ENCODE measurements around the gene PPP1R13B. TPM values are rescaled to one million over a fixed set of nuclear protein-coding genes. Genes with fewer than 3 reads are reported as not detected.

PPP1R13B gene
- total RNA-seq, 1 donor from 2014 or later: 10.1 TPM

DNA sequence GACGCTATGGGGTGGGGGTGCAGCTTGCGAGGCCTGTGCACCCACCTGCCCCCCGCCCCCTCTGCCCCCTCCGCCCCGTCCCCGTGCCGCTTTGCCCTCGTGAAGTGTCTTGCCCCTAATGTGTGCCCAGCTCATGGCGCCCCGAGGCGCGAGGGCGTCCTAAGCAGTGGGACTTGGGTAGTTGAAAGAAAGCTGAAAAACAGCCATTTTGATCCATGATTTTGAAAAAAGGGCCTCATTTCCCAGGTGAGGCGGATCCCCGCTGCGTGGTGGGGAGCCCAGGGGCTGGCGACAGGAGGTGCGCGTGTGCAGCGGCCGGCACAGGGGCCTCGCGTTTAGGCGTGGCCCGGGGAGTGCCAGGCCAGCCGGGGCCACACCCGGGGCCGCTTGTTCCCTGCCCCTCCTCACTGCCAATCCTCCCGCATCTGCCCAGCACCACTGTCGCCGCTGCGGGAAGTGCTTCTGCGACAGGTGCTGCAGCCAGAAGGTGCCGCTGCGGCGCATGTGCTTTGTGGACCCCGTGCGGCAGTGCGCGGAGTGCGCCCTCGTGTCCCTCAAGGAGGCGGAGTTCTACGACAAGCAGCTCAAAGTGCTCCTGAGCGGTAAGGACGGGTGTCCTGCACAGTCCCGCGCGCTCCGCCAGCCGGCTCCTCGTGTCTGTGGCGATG, 119.9 kb downstream of the PPP1R13B start:
- Mint-ChIP-seq H3K4me3 (ENCODE audit: unreplicated experiment) (no peak overlapping the region), H3K36me3 (ENCODE audit: low read depth) (peaks cover 15% of the 10 kb centered on the region), H3K27ac (ENCODE audit: unreplicated experiment) (no peak overlapping the region), H3K27me3 (ENCODE audit: low read depth) (no peaks in the 10 kb centered on the region), H3K4me1 (ENCODE audit: low read depth) (peaks cover 27% of the 10 kb centered on the region), H3K9me3 (ENCODE audit: low read depth) (no peaks in the 10 kb centered on the region)
- peak; percentile 86 for DNase-seq (ENCODE audit: low spot score)
- TF ChIP-seq, protein P1, sequence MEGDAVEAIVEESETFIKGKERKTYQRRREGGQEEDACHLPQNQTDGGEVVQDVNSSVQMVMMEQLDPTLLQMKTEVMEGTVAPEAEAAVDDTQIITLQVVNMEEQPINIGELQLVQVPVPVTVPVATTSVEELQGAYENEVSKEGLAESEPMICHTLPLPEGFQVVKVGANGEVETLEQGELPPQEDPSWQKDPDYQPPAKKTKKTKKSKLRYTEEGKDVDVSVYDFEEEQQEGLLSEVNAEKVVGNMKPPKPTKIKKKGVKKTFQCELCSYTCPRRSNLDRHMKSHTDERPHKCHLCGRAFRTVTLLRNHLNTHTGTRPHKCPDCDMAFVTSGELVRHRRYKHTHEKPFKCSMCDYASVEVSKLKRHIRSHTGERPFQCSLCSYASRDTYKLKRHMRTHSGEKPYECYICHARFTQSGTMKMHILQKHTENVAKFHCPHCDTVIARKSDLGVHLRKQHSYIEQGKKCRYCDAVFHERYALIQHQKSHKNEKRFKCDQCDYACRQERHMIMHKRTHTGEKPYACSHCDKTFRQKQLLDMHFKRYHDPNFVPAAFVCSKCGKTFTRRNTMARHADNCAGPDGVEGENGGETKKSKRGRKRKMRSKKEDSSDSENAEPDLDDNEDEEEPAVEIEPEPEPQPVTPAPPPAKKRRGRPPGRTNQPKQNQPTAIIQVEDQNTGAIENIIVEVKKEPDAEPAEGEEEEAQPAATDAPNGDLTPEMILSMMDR (IDR thresholded peaks at IDR 0.05): no peak

DNA sequence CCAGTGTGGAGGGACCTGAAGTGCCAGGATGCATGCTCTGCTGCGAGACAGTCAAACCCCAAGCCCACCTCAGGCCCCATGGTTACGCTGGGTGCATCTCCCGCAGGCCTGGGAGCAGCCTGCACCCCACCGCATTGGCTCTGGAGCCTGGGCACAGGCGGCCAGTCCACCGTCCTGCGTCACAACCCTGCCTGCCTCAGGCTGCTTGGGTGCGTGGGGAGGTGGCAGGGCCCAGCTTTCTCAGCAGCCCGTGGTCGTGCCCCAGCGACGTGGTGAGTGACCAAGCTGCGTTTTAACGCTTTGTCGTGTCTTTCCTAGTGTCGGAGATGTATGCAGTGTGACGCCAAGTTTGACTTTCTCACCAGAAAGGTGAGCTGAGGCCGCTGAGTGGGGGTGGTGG, 120.9 kb downstream of the PPP1R13B start:
- H3K4me3 Mint-ChIP-seq (ENCODE audit: unreplicated experiment): no peak overlapping the region
- no peaks in the 10 kb centered on the region for H3K27me3 Mint-ChIP-seq (ENCODE audit: low read depth)
- H3K4me1 Mint-ChIP-seq (ENCODE audit: low read depth): peaks cover 35% of the 10 kb centered on the region
- peaks cover 14% of the 10 kb centered on the region for H3K36me3 Mint-ChIP-seq (ENCODE audit: low read depth)
- no peaks in the 10 kb centered on the region for H3K9me3 Mint-ChIP-seq (ENCODE audit: low read depth)
- TF ChIP-seq, protein P1 (IDR thresholded peaks at IDR 0.05): no peak
- DNase-seq (ENCODE audit: low spot score): no peak
- no peak overlapping the region for H3K27ac Mint-ChIP-seq (ENCODE audit: unreplicated experiment)

DNA sequence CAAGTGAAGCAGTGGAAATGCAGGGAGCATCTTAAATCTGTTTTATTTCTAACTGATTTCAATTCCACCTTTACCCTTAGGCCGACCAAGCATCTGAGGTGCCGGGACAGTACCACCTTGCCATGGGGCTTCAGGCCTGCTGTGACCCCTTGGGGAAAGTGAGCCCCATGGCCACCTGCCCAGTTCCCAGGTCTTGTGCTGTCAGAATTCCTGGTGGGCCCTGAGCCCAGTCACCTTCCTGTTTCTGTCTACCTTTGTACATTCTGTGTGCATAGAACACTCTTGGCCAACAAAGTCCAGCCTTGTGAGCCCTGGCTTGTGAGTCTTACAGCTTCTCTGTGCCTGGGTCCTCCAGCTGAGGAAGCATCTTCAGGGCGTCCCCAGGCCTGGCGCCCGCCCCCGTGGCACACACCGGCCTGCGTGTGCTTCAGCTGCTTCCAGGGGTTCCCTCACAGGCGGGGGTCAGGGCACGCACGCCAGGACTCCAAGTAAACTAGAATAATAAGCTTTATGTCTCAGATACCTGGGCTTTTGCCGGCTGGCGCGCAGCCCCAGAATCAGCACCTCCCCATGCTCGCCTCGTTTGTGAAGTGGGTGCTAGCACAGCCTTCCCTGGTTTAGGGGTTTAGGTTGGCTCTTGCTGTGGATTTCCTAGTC, 121.5 kb downstream of the PPP1R13B start:
- H3K9me3 Mint-ChIP-seq (ENCODE audit: low read depth): no peaks in the 10 kb centered on the region
- no peak for DNase-seq (ENCODE audit: low spot score)
- TF ChIP-seq, protein P1 (IDR thresholded peaks at IDR 0.05): no peak
- H3K4me1 Mint-ChIP-seq (ENCODE audit: low read depth): peaks cover 41% of the 10 kb centered on the region
- H3K27me3 Mint-ChIP-seq (ENCODE audit: low read depth): no peaks in the 10 kb centered on the region
- no peak overlapping the region for H3K4me3 Mint-ChIP-seq (ENCODE audit: unreplicated experiment)
- H3K27ac Mint-ChIP-seq (ENCODE audit: unreplicated experiment): peak overlapping the region; percentile 49
- peaks cover 14% of the 10 kb centered on the region for H3K36me3 Mint-ChIP-seq (ENCODE audit: low read depth)

DNA sequence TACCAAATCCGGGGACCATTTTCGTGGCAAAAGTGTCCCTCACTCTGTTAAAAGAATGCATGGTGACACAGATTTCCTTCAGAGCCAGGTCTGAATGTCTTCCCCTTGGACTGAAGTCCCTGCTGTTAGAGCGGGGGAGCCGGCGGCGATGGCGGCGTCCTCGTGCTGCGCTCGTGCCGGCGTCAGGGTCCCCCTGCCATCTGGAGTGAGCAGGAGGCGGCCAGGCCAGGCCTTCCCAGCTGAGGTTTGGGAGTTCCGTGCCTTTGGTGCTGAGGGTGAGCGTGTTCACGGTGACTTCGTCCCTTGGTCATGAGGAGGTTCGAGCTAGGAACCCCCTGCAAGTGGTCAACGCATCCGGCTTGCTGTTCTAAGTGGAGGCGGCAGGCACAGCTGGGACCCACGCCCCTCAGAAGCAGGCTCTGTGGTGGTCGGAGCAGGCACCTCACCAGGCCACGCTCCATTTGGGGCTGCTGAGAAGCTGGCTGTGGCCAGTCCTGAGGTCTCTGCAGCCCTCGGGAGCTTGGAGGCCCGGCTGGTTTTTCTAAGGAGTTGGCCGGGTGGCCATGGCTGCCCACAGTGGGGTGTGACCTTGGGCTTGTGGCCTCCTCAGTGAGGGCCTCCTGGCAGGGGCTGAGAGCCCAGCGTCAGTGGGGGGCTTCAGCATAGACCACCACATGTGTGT, 122.2 kb downstream of the PPP1R13B start:
- TF ChIP-seq, protein P1 (IDR thresholded peaks at IDR 0.05): no peak
- H3K27me3 Mint-ChIP-seq (ENCODE audit: low read depth): no peaks in the 10 kb centered on the region
- DNase-seq (ENCODE audit: low spot score): no peak
- peaks cover 43% of the 10 kb centered on the region for H3K4me1 Mint-ChIP-seq (ENCODE audit: low read depth)
- H3K27ac Mint-ChIP-seq (ENCODE audit: unreplicated experiment): peak overlapping the region; percentile 95
- H3K36me3 Mint-ChIP-seq (ENCODE audit: low read depth): peaks cover 14% of the 10 kb centered on the region
- H3K4me3 Mint-ChIP-seq (ENCODE audit: unreplicated experiment): no peak overlapping the region
- no peaks in the 10 kb centered on the region for H3K9me3 Mint-ChIP-seq (ENCODE audit: low read depth)

DNA sequence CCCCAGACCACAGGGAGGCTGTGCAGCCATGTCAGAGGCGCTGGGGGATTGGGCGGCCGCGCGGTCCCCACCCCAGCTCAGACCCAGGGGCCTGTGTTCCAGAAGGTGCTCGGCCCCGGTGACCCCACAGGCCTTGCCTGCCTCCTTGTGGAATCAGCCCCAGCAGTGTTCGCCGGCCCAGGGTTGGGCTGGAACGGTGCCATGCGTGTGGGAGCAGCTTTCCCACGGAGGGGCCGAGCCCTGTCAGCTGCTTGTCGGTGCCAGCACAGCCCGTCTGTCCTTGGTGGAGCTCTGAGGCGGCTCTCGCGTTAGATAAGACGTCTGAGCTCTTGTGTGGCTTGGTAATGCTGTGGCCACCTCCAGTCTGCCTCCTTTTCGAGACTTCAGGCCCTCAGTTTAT, 123.3 kb downstream of the PPP1R13B start:
- peaks cover 51% of the 10 kb centered on the region for H3K4me1 Mint-ChIP-seq (ENCODE audit: low read depth)
- H3K9me3 Mint-ChIP-seq (ENCODE audit: low read depth): no peaks in the 10 kb centered on the region
- TF ChIP-seq, protein P1 (IDR thresholded peaks at IDR 0.05): peak; percentile 40
- peaks cover 8% of the 10 kb centered on the region for H3K36me3 Mint-ChIP-seq (ENCODE audit: low read depth)
- H3K27ac Mint-ChIP-seq (ENCODE audit: unreplicated experiment): peak overlapping the region; percentile 95
- no peaks in the 10 kb centered on the region for H3K27me3 Mint-ChIP-seq (ENCODE audit: low read depth)
- H3K4me3 Mint-ChIP-seq (ENCODE audit: unreplicated experiment): no peak overlapping the region
- DNase-seq (ENCODE audit: low spot score): no peak
